Effector CD4-positive, alpha-beta T cell (primary cell): ENCODE results near the gene RIMS4.
"Not testable (repeated sequence)": the region's sequence is repeated elsewhere in the genome, so short reads cannot be mapped to it uniquely, and the experiment has no call there.

ENCODE experiments used
- DNase-seq: peaks from one replicate; pipeline ENCODE4 v3.0.0-alpha.2; 2020

Gene RIMS4

DNA sequence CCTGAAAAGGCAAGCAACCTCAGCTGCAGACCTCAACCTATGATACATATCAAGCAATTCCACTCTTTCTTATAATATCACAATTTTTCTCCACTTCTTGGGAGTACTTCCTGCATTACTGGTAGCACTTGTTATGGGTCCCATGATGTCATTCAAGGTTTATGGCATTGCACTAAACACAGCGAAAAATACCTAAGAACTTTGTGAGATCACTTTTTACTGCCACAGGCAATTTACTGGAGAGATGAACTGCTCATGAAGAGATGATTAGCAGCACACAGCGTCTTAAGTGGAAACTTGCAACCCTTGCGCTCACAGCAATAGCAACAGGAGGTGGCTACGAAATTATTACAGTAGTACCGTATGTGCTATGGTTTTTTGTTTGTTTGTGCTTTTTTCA lies 19.3 kb upstream of the RIMS4 start:
- DNase-seq = no peak

GRCh38 chr20:44828640-44829039 lies 18.3 kb upstream of the RIMS4 start:
- no peak for DNase-seq

DNA sequence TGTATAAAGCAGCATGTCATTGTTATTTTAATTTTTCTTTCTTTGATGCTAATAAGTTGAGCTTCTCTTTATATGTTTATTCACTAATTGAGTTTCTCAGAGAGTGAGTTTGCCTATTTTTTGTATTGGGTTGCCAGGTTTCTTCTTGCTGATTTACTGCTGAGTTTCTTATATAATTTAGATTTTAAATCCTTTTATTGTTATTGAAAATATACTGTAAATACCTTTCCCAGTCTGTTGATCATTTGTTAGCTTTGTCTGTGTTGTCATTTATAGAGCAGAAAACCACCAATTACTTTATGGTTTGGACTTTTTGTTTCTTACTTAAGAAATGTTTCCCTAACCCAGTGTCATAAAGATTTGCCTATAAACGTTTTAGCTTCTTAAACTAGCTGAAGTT lies 17.1 kb upstream of the RIMS4 start:
- no peak for DNase-seq

DNA sequence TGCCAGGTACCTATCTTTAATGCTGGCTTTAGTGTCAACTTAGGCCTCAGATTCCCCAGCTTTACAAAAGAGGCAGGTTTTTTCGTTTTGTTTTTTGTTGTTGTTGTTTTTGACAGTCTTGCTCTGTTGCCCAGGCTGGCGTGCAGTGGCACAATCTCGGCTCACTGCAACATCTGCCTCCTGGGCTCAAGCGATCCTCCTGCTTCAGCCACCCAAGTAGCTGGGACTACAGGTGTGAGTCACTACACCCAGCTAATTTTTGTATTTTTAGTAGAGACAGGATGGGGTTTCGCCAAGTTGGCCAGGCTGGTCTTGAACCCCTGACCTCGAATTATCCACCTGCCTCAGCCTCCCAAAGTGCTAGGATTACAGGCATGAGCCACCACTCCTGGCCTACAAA lies 11.2 kb upstream of the RIMS4 start:
- not testable (repeated sequence) for DNase-seq

- DNase-seq = no peak
Observed at GRCh38 chr20:44819936-44820335, 9.6 kb upstream of the RIMS4 start.

DNA sequence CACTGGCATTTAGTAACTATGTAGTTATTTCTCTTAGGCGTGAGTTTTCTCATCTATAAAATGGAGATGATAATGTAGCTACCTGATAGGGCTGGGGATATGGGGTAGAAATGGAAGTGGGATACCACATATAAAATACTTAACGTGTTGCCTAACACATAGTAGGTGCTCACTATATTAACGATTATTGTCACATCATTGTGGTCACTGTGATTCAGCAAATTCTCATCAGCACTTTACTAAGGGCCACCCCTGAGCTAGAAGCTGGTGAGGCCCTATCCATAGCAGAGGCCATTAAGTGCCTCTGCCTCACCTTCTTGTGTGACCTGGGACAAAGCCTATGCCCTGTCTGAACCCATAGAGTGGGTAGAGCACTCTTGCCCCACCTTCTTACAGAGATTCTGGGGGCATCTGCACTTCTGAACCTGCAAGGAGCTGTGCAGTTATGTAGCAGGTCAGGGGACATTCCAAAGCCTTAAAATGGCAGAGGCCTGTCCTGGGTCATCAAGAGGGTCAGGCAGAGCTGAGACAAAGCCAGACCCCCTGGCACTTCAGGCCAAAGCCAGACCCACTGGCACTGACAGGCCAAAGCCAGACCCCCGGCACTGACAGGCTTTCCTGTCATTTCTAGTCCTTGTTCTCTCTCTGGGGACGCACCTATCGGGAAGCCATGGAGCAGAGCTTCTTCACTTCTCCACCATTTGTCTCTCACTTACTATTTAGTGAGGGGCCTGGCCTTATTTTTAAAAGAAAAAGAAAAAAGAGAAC lies 7.0 kb upstream of the RIMS4 start:
- no peak for DNase-seq

DNA sequence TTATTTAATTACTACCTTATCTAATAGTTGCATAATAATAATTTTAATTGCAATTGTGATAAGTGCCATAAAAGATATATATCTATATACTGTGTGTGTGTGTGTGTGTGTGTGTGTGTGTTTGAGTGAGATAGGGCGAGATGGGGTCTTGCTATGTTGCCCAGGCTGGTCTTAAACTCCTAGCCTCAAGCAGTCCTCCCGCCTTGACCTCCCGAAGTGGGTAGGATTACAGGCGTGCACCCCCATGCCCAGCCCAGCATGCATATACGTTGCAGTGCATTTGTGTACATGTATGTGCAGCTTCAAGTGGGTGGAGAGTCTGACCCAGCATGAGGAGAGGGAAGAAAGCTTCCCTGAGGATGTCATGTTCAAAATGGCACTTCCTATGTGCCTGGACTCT lies 4.6 kb upstream of the RIMS4 start:
- no peak for DNase-seq

GRCh38 chr20:44811150-44811685 lies 872 bp upstream of the RIMS4 start:
- DNase-seq = no peak

DNA sequence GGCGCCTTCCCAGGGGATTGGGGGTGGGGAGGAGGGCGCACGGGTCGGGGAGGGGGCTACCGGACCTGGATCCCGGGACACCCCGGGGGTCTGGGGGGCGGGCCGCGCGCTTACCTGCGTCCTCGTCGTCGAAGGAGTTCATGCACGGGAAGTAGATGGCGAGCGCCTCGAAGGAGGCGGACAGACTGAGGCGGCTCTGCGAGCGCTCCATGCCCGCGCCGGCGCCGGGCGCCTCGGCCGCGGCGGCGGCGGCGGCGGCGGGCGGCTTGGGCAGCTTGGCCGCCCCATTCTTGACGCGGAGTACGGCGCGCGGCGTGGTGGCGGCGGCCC lies 320 bp downstream of the RIMS4 start:
- DNase-seq = no peak

DNA sequence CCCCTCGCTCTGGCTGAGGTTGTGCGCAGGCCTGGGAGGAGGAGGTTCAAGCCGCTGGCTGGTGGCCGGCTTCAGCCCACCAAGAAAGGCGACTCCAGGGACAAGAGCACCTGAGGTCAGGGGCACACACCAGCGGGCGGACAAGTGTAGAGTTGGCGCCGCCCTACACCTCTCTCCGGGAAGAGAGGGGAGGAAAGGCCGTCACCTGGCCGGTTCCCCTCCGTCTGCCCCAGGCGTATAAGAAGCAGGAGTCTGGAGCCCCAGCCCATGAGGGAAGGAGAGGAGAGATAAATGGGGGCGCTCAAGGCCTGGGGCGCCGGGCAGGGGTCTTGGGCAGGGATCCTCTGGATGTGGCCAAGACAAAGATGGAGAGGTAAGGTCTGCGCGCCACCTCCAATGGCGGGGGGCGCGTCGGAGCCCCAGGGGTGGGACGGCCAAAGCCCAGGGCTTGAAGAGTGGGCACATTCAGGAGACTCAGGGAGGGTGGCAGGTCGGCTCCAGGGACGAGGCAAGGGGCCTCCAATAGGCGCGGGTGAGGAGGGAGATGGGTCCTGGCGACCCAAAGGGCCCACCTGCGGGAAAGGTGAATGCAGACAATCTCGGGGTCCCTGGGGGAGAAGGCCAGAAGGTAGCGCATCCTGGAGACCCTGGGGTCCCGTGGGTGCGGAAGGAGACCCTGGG lies 826 bp downstream of the RIMS4 start:
- no peak for DNase-seq

- DNase-seq = no peak
Observed at GRCh38 chr20:44807684-44808056, 2.7 kb downstream of the RIMS4 start.

DNA sequence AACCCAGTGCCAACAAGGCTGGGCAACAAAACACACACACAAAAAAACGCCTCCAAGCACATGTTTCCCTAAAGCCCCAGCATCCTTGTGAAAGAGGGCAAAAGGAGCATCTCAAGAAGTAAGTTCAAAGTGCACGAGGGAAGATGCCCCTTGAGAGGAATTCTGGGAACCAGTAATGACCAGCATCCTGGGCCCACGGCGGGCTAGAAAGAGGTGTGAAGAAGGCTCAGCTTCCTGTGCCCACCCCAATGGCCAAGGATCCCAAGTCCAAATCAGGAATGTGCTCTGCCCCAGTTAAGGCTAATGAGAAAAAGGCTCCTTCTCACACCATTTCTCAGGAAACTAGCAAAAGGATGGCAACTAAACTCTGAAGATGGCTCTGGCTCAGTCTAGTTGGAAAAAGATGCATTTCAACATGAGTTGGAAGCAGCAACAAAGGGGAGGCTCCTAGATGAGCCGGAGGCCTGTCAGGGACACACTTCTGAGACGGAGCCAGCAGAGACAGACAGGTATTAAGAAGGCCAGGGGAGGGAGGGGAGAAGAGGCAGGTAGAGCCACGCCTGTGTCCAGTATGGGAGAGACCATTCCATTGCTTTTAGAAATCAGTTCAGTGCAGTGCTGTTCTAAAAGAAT lies 3.2 kb downstream of the RIMS4 start:
- no peak for DNase-seq

GRCh38 chr20:44805979-44806620 lies 4.2 kb downstream of the RIMS4 start:
- no peak for DNase-seq

GRCh38 chr20:44805335-44805978 lies 4.9 kb downstream of the RIMS4 start:
- no peak for DNase-seq

GRCh38 chr20:44803383-44803941 lies 6.9 kb downstream of the RIMS4 start:
- no peak for DNase-seq

- DNase-seq = no peak
Observed at GRCh38 chr20:44802702-44803101, 7.6 kb downstream of the RIMS4 start.

DNA sequence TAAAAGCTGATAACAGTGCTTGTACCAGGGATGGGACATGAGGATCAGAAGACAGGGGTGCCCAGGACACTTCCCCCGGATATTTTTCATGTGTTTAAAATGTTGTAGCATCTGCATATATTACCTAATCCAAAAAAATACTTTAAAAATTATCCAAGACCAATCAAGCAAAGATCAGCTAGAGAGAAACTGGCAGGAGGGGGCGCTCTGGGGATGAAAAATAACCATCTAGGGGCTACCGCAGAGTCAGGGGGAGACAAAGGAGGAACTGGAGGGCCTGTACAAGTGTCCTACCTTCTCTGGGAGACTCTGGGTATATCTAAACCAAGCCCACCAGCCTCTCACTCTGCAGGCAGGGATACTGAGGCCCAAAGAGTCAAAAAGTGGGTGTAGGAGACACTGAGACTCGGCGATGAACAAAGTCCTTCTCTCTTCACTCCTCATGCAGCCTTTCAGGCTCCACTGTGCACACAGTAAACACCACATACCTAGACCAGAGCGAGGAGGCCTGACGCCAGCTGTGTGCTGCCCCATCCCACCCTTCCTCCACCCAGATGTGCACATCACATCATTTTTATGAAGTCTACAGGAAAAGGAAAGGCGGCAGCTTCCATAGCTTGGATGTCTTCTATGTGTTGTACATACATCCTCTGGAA lies 9.8 kb downstream of the RIMS4 start:
- no peak for DNase-seq

DNA sequence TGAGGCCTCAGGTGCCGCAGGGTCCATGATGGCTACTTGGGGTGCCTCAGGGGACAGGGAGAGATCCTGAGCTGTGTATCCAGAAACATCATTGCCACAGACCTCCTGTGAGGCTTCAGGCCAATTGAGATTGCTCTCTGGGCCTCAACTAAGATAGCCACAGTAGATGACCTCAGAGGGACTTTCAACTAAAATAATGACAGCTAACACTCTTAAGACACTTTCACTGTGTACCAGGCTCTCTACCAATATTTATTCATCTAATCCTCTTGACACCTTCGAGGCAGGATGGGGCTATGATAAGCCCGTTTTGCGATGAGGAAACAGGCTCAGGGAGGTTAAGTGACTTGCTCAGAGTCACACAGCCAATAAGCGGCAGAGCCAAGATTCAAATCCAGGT lies 10.7 kb downstream of the RIMS4 start:
- DNase-seq = no peak

GRCh38 chr20:44796758-44797457 lies 13.4 kb downstream of the RIMS4 start:
- no peak for DNase-seq

DNA sequence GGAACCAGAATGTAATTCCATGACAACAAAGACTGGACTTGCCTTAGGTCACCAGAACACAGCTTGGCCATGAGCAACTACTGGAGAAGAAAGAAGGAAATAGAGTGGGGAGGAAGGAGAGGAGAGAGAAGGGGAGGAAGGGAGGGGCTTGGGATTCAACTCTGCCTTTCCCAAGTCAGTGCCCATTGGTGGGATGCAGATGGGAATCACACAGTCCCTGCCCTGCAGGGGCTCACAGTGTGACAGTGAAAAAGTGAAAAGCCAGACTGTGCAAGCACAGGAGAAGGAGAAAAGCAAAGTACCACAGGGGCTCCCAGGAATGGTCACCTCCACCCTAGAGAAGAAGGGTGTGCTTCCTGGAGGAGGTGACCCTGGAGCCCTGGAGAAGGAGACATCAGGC lies 14.0 kb downstream of the RIMS4 start:
- DNase-seq = no peak

GRCh38 chr20:44795836-44796235 lies 14.5 kb downstream of the RIMS4 start:
- DNase-seq = no peak

- DNase-seq = no peak
Observed at GRCh38 chr20:44792796-44793195, 17.6 kb downstream of the RIMS4 start.
